Measurements from ENCODE around the gene FAHD1. TPM values are rescaled to one million over a fixed set of nuclear protein-coding genes. Genes with fewer than 3 reads are reported as not detected.

Gene FAHD1
- total RNA-seq, 2 experiments from 2014 or later: 15.1 to 32.4 TPM

GRCh38 chr16:1817276-1817589, 9.8 kb upstream of the FAHD1 start:
- Histone ChIP-seq H3K9me2 (ENCODE audit: insufficient read depth, low read length) (no peaks in the 10 kb centered on the region), H3K4me2 (ENCODE audit: low read length) (no peak overlapping the region), H2AFZ (ENCODE audit: low read length) (no peak overlapping the region), H3K4me1 (ENCODE audit: insufficient read depth, low read length, poor library complexity, severe bottlenecking) (no peaks in the 10 kb centered on the region), H3K9me3 (ENCODE audit: low read length) (no peaks in the 10 kb centered on the region), H3K4me3 (ENCODE audit: low read depth, low read length, poor library complexity, severe bottlenecking) (no peak overlapping the region), H4K20me1 (ENCODE audit: insufficient read depth, low read length) (no peaks in the 10 kb centered on the region), H3K27ac (ENCODE audit: low read depth, low read length, poor library complexity, severe bottlenecking) (no peak overlapping the region), H3K79me2 (ENCODE audit: insufficient read depth, low read depth, low read length) (no peaks in the 10 kb centered on the region), H3K36me3 (ENCODE audit: insufficient read depth, low read length) (no peaks in the 10 kb centered on the region)
- TF ChIP-seq CTCF (conservative IDR thresholded peaks at IDR 0.05; ENCODE audit: low read length) (no peak), EZH2phosphoT487 (IDR thresholded peaks at IDR 0.05; ENCODE audit: borderline replicate concordance, low read depth, low read length) (no peak)
- CTCF ChIA-PET (ENCODE audit: unreplicated experiment): no interaction called here
- POLR2A ChIA-PET: no interaction called here
- no peak for DNase-seq (ENCODE audit: low spot score)
- BruUV-seq (replicated peaks): no TSS peak
- intact Hi-C loops (cut with micrococcal nuclease; ENCODE audit: unreplicated experiment): no loop called here

- Histone ChIP-seq H3K9me3 (ENCODE audit: low read length) (no peaks in the 10 kb centered on the region), H3K36me3 (ENCODE audit: insufficient read depth, low read length) (no peaks in the 10 kb centered on the region), H4K20me1 (ENCODE audit: insufficient read depth, low read length) (no peaks in the 10 kb centered on the region), H3K4me3 (ENCODE audit: low read depth, low read length, poor library complexity, severe bottlenecking) (no peak overlapping the region), H3K27ac (ENCODE audit: low read depth, low read length, poor library complexity, severe bottlenecking) (no peak overlapping the region), H3K4me1 (ENCODE audit: insufficient read depth, low read length, poor library complexity, severe bottlenecking) (no peaks in the 10 kb centered on the region), H2AFZ (ENCODE audit: low read length) (no peak overlapping the region), H3K9me2 (ENCODE audit: insufficient read depth, low read length) (no peaks in the 10 kb centered on the region), H3K4me2 (ENCODE audit: low read length) (no peak overlapping the region), H3K79me2 (ENCODE audit: insufficient read depth, low read depth, low read length) (no peaks in the 10 kb centered on the region)
- no TSS peak for BruUV-seq (replicated peaks)
- no peak for TF ChIP-seq EZH2phosphoT487 (IDR thresholded peaks at IDR 0.05; ENCODE audit: borderline replicate concordance, low read depth, low read length)
- intact Hi-C loops (cut with micrococcal nuclease; ENCODE audit: unreplicated experiment): no loop called here
- DNase-seq (ENCODE audit: low spot score): no peak
- POLR2A ChIA-PET: no interaction called here
- CTCF ChIA-PET (ENCODE audit: unreplicated experiment): no interaction called here
Measured at GRCh38 chr16:1817716-1818115, 9.3 kb upstream of the FAHD1 start.

GRCh38 chr16:1818204-1818872, 8.7 kb upstream of the FAHD1 start:
- intact Hi-C loops (cut with micrococcal nuclease; ENCODE audit: unreplicated experiment): no loop called here
- no peaks in the 10 kb centered on the region for H3K36me3 ChIP-seq (ENCODE audit: insufficient read depth, low read length)

More at GRCh38 chr16:1818204-1818872, 8.7 kb upstream of the FAHD1 start:
- H3K9me2 ChIP-seq (ENCODE audit: insufficient read depth, low read length): no peaks in the 10 kb centered on the region
- DNase-seq (ENCODE audit: low spot score): no peak
- ChIA-PET CTCF (ENCODE audit: unreplicated experiment) (no interaction called here), POLR2A (no interaction called here)
- H3K4me1 ChIP-seq (ENCODE audit: insufficient read depth, low read length, poor library complexity, severe bottlenecking): no peaks in the 10 kb centered on the region
- no peaks in the 10 kb centered on the region for H4K20me1 ChIP-seq (ENCODE audit: insufficient read depth, low read length)
- H3K4me2 ChIP-seq (ENCODE audit: low read length): no peak overlapping the region
- no peak overlapping the region for H3K27ac ChIP-seq (ENCODE audit: low read depth, low read length, poor library complexity, severe bottlenecking)
- H2AFZ ChIP-seq (ENCODE audit: low read length): no peak overlapping the region
- H3K9me3 ChIP-seq (ENCODE audit: low read length): no peaks in the 10 kb centered on the region
- H3K4me3 ChIP-seq (ENCODE audit: low read depth, low read length, poor library complexity, severe bottlenecking): no peak overlapping the region
- TF ChIP-seq CTCF (conservative IDR thresholded peaks at IDR 0.05; ENCODE audit: low read length): no peak
- TF ChIP-seq EZH2phosphoT487 (IDR thresholded peaks at IDR 0.05; ENCODE audit: borderline replicate concordance, low read depth, low read length): no peak
- H3K79me2 ChIP-seq (ENCODE audit: insufficient read depth, low read depth, low read length): no peaks in the 10 kb centered on the region
- BruUV-seq (replicated peaks): no TSS peak
